Fibroblast of skin of back (primary cell): ENCODE data around the gene NENF.
A peak's percentile ranks its signal among the peaks of the same experiment; 100 is the strongest.
"Not testable (repeated sequence)": the region's sequence is repeated elsewhere in the genome, so short reads cannot be mapped to it uniquely, and the experiment has no call there.

Experiments
- DNase-seq: peaks from one replicate; pipeline ENCODE4 v3.0.0-alpha.2; 2013

NENF gene

DNA sequence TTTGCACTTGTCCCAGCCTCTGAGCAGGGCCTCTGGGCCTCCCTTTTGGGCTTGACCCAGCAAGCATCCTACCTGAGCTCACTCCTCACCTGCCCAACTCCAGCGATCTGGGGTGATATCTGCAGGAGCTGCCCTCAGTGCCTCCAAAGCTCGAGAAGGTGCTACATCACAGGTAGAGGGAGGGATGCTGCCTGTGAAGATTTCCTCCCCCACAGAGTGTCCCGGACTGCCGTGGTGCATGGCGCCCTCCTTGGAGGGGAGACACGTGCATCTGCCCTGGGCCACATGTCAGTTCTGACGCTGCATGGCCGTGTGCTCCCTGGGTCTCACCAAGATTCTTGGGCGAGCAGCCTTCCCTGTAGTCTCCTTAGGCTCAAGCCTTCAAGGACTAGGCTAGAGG, 27.7 kb downstream of the NENF start:
- DNase-seq, result no peak

DNA sequence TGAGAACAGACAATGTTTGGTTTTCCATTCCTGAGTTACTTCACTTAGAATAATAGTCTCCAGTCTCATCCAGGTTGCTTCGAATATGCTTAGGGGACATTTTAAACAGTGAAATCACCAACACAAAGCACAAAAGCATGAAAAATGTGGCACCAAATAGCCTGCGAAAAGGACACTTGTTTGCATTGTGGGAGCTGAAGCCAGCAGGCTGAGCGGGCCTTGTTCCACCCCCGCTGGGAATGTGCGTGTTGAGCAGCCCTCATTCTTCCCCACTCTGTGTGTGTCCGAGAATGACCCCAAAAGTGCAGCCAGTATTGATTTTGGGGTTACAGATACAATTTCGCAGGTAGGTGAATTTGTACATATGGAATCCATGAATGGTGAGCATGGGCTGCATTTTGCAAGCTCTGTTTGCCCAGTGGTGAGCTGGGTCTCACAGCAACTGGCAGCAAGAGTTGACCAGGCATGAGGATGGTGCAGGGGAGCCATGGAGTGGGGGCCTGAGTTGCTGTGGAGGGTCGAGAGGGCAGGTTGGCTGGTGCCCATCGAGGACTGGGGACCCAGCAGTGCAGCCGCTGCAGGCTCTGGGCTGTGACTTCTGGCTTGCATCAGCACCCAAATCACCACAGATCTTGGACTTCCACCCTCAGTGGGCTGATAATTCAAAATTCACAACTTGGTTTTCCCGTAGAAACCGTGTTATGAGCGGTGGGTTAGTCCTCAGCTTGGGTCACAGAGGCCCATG, 29.4 kb downstream of the NENF start:
- DNase-seq, result no peak

DNA sequence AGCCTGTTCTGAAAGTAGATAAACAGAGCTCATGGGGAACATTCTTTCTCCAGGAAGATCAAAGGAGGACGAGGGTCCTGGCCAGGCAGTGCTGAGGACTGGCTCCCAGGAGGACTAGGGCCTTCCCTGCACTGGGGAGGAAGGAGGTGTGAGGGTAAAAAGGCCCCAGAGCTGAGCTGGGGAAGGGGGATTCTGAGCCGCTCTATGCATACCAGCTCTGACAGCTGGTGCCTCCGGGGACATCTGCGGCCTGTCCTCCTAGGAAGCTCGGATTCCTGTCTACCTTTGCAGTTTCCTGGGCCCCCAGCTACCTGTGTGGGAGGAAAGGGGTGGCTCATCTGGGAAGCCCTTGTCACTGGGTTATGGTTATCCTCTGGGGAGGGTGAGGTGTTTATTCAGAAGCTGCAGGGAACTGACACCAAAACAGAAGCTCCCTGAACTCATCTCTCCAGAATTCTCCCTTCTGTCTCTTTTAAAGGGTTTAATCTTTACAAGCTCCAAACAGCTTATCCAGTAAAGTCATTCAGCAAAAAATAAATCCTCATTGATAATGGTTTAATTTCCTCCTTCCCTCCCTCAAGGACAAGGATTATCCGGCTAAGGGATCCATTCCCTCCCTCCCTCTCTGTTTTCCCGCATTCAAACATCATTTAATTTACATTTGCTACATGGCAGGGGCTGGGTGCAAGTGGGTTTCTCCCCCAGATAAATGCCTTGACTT, 31.0 kb downstream of the NENF start:
- no peak for DNase-seq

DNA sequence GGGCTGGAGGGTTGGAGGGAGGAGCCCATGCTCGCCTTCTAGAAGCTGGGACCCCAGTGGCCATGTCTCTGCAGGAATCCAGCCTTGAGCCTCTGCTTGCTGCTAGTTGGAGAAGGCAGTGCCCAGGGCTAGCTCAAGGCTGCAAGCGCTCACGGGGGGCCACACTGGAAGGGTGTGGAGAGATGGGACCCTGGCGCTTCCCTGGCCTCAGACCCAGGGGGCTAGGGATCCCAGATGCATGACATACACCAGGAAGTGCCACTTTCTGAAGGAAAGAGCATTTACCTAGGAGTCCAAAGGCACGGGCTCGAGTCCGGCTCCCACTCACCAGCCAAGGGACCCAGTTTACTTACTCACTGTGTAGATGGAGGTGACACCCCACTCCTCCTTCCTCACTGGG, 32.6 kb downstream of the NENF start:
- DNase-seq, result no peak

DNA sequence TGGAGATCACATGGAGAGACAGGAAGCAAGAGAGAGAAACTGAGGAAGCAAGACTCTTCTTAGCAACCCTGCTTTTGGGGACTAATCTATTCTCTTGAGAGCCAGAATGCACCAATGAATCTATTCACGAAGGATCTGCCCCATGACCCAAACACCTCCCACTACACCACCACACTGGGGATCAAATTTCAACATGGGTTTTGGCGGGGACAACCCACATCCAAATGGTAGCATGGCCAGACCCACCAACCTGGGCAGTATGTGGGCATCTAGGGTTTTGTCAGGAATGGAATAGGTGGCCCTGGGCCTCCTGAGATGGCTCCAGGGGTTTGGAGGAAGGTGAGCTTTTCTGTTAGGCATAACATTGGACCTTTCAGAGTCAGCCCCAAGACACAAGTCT, 33.7 kb downstream of the NENF start:
- no peak for DNase-seq

DNA sequence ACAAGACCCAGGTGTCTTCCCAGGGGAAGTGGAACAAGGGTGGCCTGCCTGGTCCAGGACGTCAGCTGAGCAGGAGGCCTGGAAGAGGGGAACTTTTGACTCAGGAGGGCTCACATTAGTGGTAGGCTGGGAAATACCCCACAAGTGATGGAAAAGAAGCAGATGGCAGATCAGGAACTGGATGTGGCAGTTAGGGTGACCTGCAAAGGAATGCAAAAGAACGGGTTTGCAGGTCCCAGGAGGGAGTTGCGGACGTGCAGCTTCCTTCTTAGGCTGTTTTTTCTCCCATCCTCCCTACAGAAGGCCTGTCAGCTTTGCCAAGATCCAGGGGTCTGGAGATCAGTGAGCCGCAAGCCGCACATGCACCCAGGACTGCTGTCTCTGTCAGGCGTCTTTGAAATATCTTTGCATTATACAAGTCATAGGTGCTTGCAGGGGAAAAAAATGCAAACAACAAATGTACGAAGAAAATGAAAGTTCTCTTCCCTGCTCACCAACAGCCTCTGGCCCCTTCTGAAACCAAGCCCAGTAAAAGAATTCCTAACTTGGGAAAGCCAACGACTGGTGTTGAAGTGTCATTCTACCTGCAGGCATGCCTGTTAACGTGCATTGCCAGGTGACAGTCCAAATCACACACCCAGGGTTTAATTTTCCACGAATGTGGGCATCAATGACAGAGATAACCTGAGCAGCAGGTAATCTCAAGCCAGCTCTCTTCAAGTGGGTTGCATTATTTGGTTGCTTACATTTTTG, 34.4 kb downstream of the NENF start:
- DNase-seq, result no peak

DNA sequence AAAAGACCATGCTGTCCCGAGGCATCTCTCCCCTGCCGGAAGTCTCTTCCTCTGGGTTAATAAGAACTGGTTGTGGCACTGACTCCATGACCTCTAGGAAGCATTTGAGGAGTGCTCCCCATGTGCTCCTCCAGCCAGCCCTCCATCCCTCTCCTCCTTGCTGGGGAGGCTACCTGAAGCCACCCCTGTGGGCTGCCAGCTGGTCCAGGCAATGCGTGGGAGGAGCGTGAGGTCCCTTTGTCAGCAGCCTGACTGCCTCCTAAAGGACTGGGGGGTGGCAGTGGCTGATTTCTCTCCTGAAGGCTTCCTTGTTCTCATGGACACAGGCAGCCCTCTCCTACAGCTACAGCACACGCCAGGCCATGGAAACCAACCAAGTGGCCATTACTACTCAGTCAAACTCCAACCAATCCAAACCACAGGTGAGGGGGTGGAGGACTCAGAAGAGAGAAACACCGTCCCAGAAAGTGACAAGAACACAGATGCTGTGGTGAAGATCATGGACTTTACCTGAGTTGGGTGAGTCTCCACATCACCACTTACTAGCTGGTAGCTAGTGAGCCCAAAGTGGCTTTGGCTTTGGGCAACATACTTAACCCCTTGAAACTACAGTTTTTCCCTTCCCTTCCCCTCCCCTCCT, 35.2 kb downstream of the NENF start:
- DNase-seq, result no peak

DNA sequence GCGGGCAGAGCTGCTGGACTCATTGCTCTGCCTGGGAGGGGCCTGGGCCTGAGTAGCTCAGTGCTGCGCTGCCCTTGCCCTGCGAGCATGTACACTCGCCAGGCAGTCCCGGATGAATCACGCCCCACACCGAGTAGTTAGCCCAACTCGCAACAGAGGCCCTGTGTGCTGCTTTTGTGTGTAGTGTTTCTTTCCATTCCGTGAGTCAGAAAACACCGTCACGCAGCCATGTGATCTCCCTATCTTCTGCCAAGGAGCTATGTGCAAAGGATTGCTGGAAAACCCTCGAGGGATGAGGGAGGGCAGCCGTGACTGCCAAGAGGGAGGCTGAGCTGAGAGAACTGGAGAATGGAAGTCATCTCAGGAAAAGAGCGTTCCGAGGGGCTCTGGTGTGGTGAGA, 37.3 kb downstream of the NENF start:
- peak; percentile 86 for DNase-seq

DNA sequence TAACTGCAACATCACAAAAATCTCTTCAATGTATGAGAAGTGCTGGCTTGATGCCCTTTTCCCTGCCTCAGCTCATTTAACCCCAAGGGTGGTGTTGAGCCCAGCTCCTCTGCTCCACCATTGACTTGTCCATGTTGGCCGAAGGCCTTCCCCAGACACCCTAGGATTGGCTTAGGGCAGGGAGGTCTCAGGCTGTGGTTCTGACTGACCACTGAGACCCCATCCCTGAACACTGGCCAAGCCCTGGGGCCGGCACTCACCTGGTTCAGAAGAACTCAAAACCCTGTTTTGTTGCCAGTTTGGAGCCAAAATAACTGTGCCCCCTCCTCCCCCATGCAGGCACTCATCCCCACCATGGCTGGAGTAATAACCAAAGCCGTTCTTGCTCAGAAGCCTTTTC, 38.6 kb downstream of the NENF start:
- DNase-seq, result no peak

DNA sequence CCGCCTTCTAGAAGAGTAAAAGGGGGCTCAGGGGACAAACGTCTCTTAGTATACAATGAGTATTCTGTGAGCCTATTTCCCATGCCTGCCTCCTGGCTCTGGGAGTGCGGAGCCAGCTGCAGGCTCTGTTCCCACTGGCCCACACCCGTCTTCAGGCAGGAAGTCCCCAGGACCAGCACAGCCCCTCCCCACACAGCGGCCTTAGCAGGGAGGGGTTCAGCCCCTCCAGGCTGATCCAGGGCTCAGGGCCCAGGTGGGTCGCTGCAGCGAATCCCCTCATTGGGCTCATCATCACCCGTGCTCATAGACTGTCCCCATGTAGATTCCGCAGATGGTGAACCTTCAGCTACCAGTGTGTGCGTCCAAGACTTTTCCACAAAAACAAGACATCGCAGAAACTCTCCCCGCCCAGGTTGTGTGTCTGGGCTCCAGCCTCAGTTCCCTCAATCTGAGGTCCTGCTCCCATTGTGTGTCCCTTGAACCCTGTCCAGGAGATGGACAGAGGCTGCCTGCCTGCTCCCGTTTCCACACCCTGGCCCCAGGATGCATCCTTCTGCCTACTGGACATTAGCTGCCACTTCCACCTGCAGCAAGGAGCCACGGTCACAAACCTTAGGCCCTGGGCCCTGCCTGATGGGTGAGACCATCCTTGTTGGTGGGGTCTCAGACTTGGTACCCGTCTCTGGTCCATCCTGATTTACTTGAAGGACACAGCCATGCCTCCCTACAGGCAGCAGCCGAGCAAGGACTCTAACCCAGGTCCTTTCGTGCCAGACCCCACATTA, 39.4 kb downstream of the NENF start:
- no peak for DNase-seq

DNA sequence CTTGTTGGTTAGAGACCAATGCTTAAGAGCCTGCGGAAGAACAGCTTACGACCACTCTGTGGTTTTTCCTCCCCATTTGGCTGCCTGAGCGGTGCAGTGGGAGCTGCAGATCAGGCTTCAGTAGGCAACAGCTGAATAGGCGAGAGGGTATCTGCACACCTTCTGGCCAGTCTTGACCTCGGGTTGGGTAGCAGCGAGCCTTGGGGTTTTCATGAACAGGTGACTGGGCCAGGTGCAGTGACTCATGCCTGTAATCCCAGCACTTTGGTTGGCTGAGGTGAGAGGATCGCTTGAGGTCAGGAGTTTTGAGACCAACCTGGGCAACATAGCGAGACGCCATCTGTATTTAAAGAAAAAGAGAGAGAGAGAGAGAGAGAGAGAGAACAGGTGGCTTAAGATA, 41.0 kb downstream of the NENF start:
- DNase-seq, result no peak

DNA sequence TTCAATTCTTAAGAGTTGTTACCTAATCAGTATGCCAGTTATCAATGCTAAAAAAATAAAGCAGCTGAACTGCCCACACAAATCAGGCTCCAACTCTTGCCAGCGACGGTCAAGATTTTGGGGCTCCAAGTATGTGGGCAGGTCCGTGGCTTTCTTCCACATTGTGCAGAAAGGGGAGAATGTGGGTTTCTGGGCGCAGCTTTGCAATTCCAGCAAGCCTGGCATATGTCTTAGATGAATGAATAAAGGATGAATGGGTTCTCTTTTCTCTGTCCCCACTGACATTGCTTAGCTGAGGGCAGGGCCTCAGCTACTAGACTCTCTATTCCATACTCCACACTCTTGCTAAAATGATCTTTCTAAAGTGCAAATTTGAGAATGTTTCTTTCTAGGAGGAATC, 42.4 kb downstream of the NENF start:
- no peak for DNase-seq

DNA sequence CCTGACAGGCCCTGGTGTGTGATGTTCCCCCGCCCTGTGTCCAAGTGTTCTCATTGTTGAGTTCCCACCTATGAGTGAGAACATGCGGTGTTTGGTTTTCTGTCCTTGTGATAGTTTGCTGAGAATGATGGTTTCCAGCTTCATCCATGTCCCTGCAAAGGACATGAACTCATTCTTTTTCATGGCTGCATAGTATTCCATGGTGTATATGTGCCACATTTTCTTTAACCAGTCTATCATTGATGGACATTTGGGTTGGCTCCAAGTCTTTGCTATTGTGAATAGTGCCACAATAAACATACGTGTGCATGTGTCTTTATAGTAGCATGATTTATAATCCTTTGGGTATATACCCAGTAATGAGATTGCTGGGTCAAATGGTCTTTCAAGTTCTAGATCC, 43.1 kb downstream of the NENF start:
- not testable (repeated sequence) for DNase-seq

DNA sequence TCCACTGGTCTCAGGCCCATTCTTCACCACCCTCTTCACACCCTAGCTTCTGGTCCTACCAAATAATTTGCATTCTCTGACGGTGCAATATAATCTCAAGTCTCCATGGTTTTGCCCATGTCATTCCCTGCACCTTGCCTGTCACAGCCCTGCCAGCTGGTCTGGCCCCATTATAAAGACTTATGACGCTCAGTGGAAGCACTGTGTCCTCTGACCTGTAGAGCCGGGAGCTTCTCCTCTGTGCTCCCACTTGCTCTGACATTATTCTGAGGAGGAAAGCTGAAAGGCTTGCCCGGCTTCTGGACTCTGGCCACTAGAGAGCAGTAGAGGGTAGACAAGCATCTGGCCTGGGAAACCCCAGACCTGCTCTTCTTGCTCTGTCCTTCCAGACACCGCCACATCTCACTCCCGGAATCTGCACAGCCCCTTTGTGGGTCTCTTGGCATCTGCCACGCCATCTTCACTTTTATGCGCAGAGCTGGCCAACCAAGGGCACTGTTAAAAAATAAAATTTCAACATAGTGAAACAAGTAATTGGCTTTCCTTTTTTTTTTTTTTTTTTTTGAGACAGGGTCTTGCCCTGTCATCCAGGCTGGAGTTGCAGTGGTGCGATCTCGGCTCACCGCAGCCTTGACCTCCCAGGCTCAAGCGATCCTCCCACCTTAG, 44.4 kb downstream of the NENF start:
- DNase-seq, result peak; percentile 82

DNA sequence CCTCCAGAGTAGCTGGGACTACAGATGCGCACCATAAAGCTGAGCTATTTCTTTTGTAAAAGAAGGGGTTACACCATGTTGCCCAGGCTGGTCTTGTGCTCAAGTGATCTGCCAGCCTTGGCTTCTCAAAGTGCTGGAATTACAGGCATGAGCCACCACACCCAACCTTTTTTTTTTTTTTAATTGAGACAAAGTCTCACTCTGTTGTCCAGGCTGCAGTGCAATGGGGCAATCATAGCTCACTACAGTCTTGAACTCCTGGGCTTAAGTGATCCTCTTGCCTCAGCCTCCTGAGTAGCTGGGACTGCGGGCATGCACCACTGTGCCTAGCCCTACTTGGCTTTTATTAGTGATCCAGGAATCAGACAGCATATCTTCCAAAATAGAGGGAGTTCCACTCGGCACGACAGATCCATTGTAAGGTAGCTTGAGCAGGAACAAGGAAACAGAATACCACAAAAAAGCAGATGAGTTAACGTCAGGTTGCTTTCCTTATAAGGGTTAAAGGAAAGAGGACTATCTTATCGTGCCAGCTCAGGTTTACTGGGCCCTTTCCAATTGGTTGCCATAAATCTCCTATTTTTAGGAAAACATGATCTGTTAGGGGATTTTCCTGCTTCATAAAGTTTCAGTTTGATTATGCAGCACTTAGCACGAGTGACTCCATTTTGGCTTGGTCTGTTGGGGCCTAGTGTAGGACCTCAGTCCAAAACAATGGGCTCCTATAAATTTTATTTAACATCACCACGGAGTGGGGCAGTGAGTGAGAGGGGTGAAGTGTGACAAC, 45.2 kb downstream of the NENF start:
- DNase-seq, result no peak

DNA sequence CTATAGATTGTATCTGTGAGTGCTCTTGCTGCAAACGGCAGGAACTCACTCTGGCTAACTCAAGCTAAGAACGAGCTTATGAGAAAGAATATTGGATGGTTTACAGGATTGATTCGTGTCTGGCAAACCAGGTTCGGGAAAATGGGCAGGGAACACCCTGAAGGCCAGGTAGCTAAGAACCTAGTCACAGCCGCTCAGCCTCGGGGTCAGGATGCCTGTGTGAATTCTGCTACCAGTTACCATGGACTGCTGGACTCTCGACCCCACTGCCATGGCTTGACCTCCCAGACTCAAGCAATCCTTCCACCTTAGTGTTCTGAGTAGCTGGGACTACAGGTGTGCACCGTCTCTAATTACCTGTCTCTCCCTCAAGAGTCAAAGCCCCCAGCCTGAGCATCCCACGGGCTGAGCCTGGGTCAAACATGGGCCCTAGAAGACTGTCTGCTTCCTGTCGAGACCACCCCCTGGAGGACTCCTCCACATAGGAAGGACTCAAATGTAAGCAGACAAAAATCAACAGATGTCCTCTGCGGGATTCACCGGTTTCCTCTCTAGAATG, 45.8 kb downstream of the NENF start:
- DNase-seq, result no peak

DNA sequence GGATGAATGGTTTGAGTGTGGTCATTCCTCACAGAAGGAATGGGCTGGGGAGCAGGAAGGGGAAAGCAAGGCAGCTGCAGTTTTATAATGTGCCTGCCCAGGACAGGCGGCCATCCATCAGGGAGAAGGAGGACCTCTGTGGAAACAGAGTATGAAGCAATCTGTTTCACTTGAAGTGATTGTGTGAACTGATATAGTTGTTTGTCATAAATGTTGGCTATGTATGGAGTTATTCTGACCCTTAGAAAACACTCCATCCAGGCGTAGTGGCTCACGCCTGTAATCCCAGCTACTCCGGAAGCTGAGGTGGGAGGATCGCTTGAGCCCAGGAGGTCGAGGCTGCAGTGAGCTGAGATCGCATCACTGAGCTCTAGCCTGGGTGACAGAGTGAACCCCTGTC, 46.5 kb downstream of the NENF start:
- DNase-seq, result no peak

DNA sequence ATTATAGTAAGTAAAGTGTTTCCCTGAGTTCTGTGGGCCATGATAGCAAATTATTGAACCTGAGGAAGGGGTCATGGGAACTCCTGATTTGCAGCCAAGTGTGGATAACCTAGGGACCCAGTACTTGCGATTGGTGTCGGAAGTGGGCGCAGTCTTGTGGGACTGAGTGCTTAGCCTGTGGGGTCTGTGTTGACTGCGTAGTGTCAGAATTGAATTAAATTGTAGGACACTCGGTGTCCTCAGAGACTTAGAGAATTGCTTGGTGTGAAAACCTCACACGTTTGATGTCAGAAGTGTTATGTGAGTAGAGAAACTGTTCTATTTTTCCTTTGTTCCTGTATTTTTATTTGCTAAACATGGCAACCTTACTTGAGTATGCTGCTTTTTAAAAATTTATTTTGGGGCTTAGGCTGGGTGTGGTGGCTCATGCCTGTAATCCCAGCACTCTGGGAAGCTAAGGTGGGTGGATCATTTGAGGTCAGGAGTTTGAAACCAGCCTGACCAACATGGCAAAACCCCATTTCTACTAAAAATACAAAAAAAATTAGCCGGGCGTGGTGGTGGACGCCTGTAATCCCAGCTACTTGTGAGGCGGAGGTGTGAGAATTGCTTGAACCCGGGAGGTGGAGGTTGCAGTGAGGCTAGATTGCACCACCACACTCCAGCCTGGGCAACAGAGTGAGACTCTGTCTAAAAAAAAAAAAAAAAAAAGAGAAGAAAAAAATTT, 48.2 kb downstream of the NENF start:
- DNase-seq, result not testable (repeated sequence)

DNA sequence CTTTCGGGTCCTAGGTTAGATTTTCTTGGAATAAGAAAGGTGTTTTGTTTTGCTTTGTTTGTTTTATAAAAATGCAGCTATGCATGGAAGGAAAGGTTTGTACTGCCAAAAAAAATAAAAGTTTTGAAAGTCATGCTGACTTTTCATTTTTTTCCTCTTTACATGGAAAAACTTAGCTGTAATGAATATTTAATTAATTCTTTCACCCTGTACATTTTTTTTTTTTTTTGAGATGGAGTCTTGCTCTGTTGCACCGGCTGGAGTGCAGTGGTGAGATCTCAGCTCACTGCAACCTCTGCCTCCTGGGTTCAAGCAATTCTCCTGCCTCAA, 48.7 kb downstream of the NENF start:
- DNase-seq, result no peak

DNA sequence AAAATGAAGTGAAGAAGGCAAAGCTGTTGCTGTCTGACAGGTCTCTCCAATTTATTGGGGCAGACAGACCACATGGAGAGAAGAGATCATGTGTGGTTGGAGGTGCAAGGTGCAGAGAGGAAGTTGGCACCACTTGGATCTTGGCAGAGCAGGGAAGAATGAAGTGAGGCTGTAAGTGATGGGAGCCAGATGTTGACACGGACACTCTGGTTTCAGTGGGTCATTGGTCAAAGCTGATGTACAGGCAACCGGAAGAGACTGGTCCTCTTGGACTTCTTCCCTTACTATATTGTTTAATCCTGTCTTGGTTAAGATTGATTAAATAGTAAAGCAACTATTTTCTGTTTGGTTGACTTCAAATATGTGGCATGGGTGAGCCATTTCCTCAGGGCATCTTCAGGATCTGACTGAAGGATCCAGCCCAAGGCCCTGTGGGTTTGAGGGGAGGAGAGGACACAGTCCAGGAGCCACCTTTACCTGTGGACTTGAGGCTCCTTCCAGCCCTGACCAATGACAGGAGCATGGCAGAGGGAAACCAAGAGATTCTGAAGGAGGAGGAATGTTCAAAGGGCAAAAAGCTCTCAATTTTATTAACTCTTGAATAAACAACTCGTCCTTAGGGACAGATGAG, 49.4 kb downstream of the NENF start:
- no peak for DNase-seq
